Measurements from ENCODE around the gene DNAJC21. TPM values are rescaled to one million over a fixed set of nuclear protein-coding genes. Genes with fewer than 3 reads are reported as not detected.

DNAJC21 gene
- total RNA-seq, 1 donor from 2014 or later: 49.0 TPM

DNA sequence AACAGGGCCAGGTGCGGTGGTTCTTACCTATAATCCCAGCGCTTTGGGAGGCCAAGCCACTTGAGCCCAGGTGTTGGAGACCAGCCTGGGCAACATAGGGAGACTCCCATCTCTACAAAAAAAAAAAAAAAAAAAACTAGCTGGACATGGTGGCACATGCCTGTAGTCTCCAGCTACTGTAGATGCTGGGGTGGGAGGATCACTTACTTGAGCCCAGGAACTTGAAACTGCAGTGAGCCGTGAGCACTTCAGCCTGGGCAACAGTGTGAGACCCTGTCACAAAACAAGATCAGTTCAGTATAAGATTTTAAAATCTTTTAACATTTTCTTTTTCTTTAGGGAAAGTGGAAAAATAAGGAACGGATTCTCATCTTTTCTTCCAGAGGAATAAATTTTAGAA lies 11.3 kb upstream of the DNAJC21 start:
- intact Hi-C loops (cut with micrococcal nuclease): loop anchor here (5.0 kb wide), 4 partner anchors 676 to 1076 kb away; partner anchors contain the start of gene SPEF2

DNA sequence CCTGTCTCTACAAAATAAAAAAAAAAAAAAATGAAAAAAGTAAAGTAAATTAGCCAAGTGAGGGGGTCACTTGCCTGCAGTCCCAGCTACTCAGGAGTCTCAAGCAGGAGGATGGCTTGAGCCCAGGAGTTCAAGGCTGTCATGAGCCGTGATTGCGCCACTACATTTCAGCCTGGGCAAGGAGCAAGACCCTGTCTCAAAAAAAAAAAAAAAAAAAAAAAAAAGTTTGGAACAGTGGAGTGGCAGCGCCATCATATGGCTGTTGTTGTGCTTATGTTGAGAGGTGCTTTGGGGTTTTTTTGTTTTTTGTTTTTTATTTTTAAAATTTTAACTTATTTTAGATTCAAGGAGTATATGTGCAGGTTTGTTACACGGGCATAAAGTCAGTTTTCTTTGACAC lies 10.3 kb upstream of the DNAJC21 start:
- intact Hi-C loops (cut with micrococcal nuclease): loop anchor here (5.0 kb wide), 4 partner anchors 677 to 1077 kb away; partner anchors contain the start of gene SPEF2

DNA sequence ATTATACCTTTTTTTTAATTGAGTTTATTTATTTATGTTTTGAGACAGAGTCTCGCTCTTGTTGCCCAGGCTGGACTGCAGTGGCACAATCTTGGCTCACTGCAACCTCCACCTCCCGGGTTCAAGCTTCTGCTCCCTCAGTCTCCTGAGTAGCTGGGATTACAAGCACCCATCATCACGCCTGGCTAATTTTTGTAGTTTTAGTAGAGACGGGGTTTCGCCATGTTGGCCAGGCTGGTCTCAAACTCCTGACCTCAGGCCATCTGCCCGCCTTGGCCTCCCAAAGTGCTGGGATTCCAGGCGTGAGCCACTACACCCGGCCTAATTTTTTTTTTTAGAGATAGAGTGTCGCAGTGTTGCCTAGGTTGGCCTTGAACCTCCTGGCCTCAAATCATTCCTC lies 6.1 kb upstream of the DNAJC21 start:
- intact Hi-C loops (cut with micrococcal nuclease): loop anchor here (10.0 kb wide), 1 partner anchor 982 kb away; no protein-coding TSS in a partner anchor

DNA sequence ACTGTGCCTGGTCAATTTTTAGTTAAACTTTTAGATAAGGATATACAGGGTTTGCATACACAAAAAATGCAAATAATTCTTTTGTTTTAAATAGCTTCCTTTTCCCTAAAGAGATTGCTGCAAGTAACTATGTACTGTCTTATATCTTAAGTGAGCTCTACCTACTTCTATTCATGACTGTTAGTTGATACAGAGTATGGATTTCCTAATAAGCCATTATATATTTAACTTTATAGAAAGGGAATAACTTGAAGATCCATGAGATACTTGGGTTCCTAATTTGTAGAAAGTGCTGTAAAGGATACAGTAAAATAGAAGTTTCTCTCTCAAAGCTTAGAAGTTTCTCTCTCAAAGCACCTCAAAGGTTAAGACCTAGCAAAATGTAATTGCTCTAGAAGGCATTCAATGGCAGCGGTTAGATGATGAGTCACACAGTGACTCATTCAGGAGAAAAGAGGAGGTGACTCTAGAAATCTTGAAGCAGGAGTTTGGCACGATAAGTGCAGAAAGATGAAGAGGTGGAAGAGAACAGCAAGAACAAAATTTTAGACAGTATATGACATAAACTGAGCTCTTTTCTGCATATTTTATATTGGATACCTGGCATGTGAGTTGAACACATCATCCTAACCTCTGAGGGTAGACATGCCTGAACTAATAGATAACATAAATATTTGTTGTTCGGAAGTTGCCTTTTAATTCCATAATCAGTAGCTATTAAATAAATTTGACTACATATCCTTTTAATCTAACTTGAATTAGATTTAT lies 5.5 kb upstream of the DNAJC21 start:
- intact Hi-C loops (cut with micrococcal nuclease): loop anchor here (1.0 to 10.0 kb wide), 2 partner anchors 9 to 981 kb away; partner anchors contain the start of genes BRIX1 and RAD1

DNA sequence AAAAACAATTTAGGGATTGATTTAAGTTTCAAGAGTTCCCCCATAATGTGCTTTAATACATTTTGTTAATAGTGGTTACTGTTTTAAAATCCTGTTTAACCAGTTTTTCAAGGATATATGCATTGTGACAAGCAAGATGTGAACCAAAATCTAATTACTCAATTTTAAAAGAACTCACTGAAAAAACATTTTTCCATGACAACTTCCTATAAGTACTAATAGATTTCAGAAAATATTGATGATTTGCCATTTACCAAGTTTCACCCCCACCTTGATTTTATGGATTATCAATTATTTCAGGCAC lies 4.9 kb upstream of the DNAJC21 start:
- intact Hi-C loops (cut with micrococcal nuclease): loop anchor here (1.0 to 10.0 kb wide), 2 partner anchors 9 to 980 kb away; partner anchors contain the start of genes BRIX1 and RAD1

DNA sequence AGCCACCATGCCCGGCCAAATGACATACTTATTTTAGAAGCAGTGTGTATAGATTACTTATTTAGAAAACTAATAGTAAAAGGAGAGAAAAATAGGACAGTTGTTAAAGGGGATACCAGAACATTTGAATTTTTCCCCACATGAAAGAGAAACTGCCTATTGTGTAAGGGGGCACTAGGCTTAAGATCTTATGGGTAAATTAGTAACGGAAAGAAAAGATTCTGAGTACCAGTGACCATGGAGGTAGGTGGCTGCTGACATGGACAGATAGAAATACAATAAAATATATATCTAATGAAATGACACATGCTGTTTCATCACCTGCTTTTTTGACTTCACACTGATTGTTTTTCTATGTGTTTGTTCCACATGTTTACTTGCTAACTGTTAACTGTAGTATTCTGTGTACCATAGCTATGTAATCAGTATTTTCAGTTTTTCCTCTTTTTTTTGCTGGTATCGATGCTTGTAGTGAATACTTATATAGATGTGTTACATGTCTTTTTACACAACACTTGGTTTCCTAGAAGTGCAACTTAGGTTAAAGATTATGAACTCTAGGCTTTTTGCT lies 3.0 kb upstream of the DNAJC21 start:
- intact Hi-C loops (cut with micrococcal nuclease): loop anchor here (5.0 to 10.0 kb wide), 2 partner anchors 931 to 978 kb away; partner anchors contain the start of gene IL7R

DNA sequence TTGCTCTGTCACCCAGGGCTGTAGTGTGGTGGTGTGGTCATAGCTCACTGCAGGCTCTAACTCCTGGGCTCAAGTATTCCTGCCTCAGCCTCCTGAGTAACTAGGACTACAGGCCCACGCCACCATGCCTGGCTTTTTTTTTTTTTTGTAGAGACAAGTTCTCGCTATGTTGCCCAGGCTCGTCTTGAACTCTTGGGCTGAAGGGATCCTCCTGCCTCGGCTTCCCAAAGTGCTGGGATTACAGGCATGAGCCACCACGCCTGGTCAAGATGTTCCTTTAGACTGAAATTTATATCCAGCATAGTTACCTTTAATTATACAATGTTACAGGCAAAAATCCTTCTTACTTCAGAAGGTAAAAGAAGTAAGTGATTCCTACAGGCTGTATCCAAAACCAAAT lies 1.6 kb upstream of the DNAJC21 start:
- intact Hi-C loops (cut with micrococcal nuclease): loop anchor here (5.0 to 10.0 kb wide), 2 partner anchors 930 to 977 kb away; partner anchors contain the start of gene IL7R

DNA sequence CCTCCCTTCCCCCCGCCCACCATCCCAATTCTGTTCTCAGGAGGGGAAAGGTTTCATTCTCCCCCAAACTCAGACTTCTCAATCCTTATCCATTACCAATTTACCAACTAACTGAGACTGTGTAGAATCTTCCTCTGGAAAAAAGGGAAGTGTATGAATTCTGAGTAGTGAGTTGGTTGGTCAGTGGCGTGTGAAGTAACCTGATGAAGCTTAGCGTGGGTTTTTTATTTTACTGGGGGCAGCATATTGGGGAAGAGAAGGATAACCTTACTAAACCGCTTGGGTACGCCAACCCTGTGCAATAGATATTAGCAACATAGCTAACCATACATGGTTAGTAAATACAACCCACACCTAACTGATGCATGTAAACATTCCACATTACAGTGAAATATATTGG lies 1.1 kb upstream of the DNAJC21 start:
- intact Hi-C loops (cut with micrococcal nuclease): loop anchor here (5.0 to 10.0 kb wide), 2 partner anchors 929 to 977 kb away; partner anchors contain the start of gene IL7R

DNA sequence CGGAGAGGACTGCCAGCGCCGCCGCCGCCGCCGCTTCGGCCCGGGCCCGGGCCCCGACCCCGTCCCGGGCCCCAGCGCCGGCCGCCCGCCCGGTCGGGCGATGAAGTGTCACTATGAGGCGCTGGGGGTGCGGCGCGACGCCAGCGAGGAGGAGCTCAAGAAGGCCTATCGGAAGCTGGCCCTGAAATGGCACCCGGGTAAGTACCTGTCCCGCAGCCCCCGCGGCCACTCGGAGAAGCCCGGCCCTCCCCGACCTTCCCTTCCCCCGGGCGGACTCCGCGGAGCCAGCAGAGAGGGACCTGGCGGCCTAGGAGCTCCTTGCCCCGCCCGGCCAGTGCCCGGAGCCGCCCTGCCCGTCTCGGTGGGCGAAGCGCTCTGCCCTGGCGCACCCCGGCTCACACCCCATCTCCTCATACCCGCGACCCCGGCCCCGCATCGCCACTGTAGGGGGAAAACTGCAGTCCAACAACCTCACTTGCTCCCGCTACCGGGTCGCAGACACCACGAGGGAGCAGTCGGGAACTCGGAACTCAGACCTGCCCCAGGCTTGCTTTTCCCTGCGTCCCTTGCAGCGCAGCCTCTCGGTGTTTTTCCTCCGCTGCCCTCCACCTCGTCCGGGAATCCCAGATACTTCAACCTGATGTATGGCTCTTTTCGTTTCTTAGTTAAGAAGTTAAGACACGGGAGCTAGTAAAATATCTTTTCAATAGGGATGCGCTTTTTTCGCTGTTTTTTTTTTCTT lies 532 bp downstream of the DNAJC21 start:
- intact Hi-C loops (cut with micrococcal nuclease): loop anchor here (1.0 to 10.0 kb wide), 10 partner anchors 15 to 1490 kb away; partner anchors contain the start of genes AMACR, BRIX1, IL7R and RAD1

DNA sequence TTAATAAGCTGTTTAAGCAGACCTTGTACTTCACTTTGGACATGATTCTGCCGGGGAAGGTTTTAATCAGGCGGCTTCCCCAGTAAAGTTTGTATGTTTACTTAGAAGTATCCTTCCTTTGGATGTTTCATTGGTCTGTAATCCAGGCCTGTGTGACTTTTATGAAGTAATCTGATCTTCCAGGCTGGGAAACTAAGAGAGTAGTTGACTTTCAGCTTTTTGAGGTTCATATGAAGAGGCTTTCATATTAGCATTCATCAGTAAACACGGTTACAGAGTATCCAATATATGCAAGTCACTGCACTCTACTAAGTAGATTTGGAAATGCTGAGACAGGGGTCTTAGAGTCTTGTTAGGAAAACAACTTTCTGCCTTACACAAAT lies 1.1 kb downstream of the DNAJC21 start:
- intact Hi-C loops (cut with micrococcal nuclease): no loop called here

DNA sequence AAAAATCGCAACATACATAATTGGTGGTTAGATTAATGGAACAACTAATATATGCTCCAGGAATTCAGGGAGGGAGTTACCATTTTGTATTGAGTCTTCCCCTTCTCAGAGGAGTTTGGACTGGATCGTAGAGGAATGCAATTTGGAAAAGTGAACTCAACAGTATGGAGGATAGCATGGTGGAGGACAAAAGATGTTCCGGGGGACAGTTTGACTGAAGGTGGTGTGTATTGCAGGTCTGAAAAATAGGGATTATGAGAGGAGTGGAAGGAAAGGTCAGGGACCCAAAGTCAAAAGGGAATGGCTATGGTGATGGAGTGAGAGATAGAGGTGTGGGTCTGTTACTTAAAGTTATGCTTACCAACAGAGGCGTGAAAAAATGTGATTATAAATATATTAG lies 1.5 kb downstream of the DNAJC21 start:
- intact Hi-C loops (cut with micrococcal nuclease): no loop called here

DNA sequence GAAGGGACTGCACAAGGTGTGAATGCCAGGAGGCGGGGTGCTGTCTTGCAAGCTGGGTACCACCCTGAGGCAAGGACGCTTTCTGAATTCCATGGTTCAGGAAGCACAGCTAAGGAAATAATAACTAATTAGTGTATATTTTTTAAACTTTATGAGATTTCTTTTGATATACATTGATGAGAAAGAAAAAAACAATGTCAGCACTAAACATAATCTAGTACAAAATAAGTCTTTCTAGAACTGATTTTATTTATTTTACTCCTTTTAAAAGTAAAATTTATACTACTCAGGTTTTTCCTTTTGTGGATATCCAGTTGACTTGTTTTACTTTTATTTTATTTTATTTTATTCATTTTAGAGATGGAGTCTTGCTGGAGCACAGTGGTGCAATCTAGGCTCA lies 3.6 kb downstream of the DNAJC21 start:
- intact Hi-C loops (cut with micrococcal nuclease): no loop called here

DNA sequence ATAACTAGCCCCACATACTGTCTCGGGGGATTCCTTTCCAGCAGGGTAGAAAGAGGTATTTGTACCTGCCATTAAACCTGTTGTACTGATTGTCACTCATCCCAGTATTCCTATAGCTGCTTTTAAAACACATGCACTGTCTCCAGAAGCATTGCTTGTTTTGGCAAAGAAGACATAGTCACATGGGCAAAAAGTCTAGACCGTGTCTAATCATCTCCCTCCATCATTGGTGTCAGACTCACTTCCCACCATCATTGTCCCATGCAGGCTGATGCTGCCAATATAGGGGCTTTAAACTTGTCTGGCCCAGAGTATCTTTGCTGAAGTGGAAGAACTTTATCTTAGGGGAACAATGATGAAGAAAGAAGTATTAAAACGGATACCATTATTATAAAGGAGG lies 12.6 kb downstream of the DNAJC21 start:
- intact Hi-C loops (cut with micrococcal nuclease): no loop called here

DNA sequence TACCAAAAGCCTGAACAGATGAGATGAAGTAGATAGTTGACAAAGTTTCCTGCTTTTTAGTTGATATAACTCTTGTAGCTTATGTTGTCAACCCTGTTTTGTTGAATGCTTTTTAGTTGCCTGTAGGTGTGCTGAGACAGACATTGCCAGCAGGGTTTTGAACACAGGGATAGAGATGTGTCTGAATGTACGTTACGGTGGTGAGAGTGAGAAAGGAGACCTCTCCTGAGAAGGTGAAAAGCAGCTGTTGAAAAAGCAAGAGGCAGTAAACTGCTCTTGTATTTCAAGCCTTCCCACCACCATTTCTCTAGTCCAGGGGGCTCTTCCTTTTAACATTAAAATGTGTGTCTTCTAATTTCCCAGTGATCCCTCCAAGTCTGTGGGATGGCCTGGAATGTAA lies 14.7 kb downstream of the DNAJC21 start:
- intact Hi-C loops (cut with micrococcal nuclease): no loop called here

DNA sequence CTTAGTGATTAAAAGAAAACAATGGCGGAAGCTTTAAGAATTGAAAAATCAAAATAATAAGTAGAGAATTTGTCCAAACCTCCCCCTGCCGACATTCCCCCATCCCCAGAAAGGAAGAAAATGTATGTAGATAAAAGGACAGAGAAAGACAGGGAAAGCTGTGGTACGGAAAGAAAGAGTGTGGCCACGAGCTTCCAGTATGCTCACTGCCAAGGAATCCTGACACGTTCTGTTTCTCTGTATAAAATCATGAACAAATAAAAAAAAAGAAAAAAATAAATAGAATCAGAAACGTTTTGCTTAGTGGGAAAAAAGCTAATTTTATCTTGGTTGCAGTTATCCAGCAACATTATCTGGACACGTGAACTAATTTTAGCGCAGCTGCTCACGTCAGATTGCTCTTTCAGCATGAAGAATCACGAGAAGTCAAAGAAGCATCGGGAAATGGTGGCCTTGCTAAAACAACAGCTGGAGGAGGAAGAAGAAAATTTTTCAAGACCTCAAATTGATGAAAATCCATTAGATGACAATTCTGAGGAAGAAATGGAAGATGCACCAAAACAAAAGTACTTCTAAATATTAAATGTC lies 15.2 kb downstream of the DNAJC21 start:
- intact Hi-C loops (cut with micrococcal nuclease): no loop called here

DNA sequence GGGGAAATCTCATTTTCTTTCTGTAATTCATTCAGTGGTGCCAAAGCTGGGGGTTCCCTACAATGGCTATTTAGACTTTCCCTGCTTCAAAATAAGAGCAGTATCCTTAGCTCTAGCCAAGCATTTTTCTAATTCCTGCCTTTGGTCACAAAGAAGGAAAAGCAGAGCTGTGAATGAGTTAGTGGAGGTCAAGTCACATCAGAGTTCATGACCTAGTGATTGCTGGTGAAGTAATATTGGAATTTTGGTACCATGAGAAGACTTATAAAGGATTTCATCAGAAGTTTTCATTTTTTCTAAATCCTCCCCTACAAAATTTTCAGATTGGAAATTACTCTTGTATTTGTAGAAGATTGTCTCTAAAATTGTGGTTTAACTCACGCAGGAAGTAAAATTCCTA lies 28.0 kb downstream of the DNAJC21 start:
- intact Hi-C loops (cut with micrococcal nuclease): no loop called here

DNA sequence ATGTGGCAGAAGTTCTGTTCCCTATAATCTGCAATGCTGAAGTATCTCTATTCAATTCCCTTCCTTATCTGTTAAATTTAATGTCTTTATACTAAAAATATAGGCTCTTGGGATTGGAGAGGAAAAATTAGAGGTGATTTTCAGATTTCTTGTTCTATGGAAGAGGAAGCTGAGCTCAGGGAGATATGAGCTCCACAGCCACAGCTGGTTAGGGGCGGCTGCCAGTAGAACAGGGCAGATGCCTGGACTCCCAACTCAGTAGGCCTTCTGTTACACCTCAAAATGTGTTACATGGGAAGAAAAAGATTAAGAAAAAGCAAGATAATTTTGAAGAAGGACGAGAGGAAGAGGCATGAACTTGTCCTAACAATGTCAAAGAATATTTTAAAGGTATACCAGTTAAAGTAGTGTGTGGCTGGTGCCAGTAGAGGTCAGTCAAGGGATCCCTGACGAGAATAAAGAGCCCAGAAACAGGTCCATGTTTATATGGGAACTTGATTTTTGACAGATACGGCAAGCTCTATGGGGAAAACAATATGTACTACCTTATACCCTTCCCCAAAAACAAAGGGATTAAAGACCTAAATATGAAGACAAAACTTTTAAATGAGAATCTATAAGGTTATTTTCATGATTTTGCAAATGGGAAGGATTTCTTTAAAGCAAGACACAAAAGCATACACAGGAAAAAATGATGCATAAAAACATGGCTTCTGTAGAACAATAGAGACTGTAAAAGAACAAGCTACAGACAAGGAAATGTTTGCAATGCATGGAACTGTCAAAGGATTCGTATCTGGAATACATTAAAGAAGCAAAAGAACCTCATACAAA lies 28.7 kb downstream of the DNAJC21 start:
- intact Hi-C loops (cut with micrococcal nuclease): loop anchor here (1.0 to 2.0 kb wide), 3 partner anchors 43 to 969 kb away; partner anchors contain the start of genes BRIX1 and RAD1

DNA sequence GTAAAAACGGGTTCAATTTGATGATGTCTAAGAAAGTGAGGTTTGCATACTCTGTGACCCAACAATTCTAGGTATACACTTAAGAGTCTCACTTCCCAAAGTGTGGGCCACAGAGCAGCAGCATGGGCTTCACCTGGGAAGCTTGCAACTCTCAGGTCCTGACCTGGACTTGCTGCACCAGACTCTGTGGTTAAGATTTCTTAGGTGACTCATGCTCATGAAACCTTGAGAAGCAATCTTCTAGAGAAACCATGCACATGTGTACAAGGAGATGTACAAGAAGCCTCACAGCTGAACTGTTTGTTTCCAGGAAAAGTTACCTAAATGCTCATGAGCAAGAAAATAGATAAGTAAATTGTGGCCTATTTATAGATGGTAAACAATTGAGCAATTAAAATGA lies 30.0 kb downstream of the DNAJC21 start:
- intact Hi-C loops (cut with micrococcal nuclease): loop anchor here (2.0 kb wide), 2 partner anchors 45 to 967 kb away; partner anchors contain the start of genes BRIX1 and RAD1

DNA sequence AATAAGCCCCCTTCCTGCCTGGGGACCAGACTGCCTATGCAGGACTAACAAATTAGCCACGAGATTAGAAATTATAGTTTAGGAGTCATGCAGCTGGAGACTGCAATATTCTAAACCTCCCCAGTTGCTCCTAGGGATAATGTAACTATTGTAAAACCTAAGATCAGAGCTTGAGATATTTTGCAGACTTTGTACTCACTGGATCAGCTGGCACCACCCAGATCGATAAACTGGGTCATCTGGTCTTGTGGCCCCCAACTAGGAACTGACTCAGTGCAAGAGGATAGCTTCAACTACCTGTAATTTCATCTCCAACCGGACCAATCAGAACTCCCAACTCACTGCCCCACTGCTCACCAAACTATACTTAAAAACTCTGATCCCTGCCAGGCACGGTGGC lies 38.2 kb downstream of the DNAJC21 start:
- intact Hi-C loops (cut with micrococcal nuclease): no loop called here

DNA sequence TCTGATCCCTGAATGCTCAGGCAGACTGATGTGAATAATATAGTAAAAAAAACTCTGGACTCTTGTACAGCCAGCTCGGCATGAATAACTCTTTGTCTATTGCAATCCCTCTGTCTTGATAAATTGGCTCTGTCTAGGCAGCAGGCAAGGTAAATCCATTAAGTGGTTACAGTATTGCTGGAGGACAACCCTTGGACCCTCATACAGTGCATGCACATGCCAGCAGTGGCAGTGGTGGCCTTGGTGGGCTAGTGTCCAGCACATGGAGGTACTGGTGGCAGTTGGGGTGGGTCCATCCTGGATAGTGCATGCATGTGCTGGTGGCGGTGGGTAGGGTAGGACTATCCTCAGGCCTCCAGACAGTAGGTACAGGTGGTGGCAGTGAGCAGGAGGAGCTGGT lies 38.9 kb downstream of the DNAJC21 start:
- intact Hi-C loops (cut with micrococcal nuclease): no loop called here
